NCI-H187 (cell line): ENCODE data around the gene PRKCA.

Experiments used
- DNase-seq, 2 experiments: peaks; one replicate each; lab custom pipeline; 2025; lab: John Stamatoyannopoulos, UW

Gene PRKCA

GRCh38 chr17:66776999-66777688 is 474.7 kb downstream of the PRKCA start:
- DNase-seq = no peak

DNA sequence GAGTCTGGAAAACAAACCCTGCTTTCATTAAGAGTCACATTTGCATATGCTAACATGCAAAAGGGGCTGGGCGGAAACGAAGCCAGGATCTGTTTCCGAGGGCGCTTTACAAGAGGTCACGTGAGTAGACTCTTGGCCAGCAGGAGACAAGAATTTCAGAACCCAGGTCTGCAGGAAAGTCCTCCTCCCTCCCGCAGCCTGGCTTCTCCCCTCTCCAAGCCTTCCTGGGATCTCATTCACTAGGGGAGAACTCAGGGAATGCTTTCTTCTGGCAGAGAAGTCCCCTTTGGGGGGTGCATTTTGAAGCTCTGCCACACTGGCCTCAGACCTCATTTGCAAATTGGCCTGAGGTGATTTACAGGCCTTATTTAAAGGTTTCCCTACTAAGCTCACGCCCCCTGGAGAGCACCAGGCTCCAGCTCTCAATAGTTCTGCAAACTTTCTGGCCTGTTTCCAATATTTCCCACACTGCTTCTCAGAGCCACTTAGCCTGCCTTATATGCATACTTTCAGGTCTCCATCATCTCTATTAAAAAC is 475.3 kb downstream of the PRKCA start:
- no peak for DNase-seq

- no peak for DNase-seq
Measured at GRCh38 chr17:66778531-66779236, 476.3 kb downstream of the PRKCA start.

- no peak for DNase-seq
Measured at GRCh38 chr17:66779237-66779606, 476.8 kb downstream of the PRKCA start.

DNA sequence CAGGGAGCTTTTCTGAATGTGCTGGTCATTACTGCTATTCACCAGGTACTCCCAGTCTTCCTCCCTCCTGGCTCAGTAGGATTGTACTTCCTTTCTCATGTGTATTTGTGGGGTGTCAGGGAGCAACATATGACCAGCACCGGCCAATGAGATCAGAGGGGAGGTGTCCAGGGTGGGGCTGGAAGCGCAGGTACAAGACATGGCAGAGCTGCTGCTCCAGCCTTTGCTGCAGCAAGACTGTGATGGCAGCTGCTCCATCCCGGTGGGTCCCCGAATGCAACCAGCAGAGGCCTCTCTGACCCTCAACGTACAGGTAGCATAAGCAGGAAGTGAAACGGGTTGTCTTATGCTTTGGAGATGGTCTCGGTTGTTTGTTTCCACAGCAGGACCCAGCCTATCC is 478.7 kb downstream of the PRKCA start:
- no peak for DNase-seq

GRCh38 chr17:66782851-66783250 is 480.4 kb downstream of the PRKCA start:
- no peak for DNase-seq

DNA sequence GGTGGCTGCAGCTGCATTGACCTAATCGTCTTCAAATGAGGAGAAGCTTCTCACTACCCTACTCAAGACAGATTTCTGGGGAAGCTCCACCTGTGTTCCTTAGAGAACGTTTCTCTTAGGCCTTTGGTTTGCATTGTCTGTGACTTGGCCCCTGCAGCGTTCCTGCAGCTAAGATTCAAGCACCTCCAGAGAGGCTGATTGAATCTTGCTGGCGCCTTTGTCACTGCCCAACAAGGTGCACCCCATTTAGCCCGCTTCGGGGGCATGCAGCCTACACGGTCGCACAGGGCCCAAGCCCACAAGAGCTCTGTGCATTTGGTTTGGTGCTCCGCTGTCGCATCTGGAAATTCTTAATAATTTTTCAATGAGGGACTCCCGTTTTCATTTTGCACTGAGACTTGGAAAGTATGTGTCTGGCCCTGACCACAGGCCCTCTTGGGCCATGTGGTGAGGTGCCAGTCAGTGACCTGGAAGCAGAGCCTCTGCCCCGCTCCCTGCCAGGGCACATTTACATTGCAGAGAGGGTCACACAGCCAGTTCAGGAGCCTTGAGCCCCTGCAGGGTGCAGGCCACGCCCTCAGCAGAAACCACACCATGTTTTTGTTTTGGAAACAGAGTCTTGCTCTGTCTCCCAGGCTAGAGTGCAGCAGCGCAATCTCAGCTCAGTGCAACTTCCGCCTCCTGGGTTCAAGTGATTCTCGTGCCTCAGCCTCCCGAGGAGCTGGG is 481.4 kb downstream of the PRKCA start:
- no peak for DNase-seq

- no peak for DNase-seq
Measured at GRCh38 chr17:66784621-66785364, 482.4 kb downstream of the PRKCA start.

GRCh38 chr17:66786107-66786506 is 483.7 kb downstream of the PRKCA start:
- DNase-seq = no peak

- DNase-seq = no peak
Measured at GRCh38 chr17:66787914-66788313, 485.5 kb downstream of the PRKCA start.

GRCh38 chr17:66789093-66789492 is 486.7 kb downstream of the PRKCA start:
- DNase-seq = no peak

DNA sequence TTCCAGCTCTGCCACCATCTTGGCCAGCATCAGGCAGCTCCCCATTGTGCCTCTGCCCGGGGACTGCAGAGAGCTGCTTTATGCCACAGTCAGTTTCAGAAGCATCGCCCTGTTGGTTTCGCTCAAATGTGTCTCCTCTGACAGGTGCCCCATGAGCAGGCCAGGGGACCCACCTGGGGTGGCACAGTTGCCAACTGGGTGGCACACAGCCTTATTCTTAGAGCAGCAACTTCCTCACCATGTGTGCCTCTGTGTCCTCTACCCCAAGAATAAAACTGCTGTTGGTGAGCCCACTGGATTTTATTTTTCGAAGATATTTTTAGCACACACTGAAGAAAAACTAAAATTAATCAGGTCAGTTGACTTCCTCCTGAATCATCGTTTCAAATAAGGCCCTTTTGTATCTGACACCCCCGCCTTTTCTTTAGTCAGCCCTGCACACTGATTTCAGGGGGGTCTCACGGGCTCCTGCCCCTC is 487.6 kb downstream of the PRKCA start:
- DNase-seq = no peak

DNA sequence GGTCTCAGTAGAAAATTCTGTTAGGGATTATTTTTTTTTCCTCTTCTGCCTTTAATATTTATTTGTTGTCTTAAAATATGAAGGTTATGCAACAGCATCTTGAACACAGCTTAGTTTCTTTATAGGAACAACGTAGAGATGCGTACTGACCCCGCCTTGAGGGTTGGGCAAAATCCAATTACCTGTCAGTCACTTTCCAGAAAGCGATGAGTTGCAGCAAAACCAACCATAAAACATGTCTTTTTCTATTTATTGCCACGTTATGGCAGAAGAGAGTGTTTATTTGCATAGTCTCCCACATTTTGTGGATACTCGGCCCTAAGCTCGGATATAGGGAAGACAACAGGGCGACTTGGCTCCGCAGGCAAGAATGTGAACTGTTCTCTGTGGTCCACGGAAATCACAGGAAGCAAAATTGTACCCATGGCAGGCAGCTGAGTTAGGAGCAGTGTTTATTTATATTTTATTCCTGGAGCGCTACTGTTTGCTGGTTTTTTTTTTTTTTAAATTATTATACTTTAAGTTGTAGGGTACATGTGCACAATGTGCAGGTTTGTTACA is 488.2 kb downstream of the PRKCA start:
- no peak for DNase-seq

DNA sequence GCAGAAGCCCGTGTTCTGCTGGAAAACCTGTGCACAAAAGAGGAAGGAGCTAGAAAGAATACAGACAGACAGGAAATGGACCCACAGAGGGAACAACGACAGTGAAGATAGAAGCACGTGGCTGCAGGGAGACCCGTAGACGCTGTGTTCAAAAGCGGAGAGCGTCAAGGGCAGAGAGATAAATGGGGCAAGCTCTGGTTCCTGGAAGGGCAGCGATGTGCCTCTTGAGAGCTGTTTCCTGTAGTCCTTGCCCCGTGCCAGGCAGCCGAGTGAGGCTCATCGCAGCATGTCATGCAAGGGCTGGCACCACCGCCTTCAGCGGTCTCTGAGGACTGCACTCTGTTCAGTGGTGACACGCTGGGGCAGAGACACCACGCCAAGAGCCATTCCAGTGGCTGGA is 488.9 kb downstream of the PRKCA start:
- no peak for DNase-seq

DNA sequence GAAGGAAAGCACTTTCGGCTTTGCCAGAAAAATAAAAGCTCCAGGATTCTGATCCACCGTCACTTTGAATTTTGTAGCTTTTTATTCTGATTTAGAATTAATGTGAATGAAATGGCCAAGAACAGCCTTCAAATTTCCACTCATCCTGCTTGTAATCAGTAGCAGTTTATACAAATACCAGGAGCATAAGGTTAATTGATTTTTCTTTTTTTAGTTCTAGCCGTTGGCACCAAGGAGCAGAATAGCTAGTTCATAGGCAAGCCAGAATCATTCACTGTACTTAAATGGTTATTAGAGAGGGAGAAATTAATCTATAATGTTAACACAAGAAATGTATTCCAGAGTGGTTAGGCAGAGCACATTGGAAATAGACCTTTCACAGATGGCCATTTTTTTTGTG is 491.4 kb downstream of the PRKCA start:
- DNase-seq = no peak

- DNase-seq = no peak
Measured at GRCh38 chr17:66795486-66795885, 493.1 kb downstream of the PRKCA start.

GRCh38 chr17:66799849-66800537 is 497.6 kb downstream of the PRKCA start:
- DNase-seq = no peak

DNA sequence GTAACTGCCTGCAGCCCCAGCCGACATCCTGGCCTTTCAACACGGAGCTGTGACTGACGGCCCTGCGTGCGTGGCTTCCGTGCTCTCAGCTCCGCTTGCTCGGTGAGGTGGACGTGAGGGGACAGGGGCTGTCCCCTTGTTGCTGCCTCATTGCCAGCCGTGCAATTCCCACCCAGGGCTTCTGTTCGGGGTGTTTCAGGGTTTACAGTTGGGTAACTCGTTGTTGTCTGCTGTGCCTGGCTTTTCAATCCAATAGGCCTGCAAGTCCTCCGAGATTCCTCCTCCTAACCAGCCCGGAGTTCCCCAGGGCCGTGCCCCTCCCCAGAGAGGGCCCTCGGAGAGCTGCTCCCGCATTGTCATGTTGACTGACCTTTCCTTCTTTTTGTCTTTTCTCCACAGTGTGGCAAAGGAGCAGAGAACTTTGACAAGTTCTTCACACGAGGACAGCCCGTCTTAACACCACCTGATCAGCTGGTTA is 501.1 kb downstream of the PRKCA start:
- DNase-seq = no peak

- DNase-seq = no peak
Measured at GRCh38 chr17:66805567-66805966, 503.2 kb downstream of the PRKCA start.

DNA sequence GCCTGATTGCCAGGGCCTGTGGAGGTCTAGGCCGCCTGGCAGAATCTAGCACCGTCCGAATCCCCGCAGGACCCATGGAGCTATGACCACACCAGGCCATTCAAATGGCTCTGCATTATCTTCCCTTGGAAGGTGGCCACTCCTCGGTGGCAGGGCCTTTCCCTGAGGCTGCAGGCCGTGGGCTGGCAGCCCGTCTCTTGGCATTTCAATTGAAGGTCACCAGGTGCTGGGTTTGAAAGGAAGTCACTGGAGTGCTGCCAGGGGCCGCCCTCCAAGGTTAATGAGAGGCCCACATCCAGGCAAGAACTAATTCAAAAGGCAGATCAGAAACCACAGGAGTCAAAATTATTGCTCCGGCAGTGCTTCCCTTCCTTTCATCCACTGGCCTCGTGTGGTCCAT is 504.8 kb downstream of the PRKCA start:
- no peak for DNase-seq

- DNase-seq = no peak
Measured at GRCh38 chr17:66809408-66809807, 507.0 kb downstream of the PRKCA start.
